Activated CD4-positive, CD25-positive, alpha-beta regulatory T cell treated with anti-CD3 and anti-CD28 coated beads, Interleukin-2, amount 50 U/mL, for 16 hours (primary cell): ENCODE results near the gene ARRDC3.
"Not testable (repeated sequence)": the region's sequence is repeated elsewhere in the genome, so short reads cannot be mapped to it uniquely, and the experiment has no call there.

Source experiments
- DNase-seq: peaks from one replicate; pipeline ENCODE4 v3.0.0-alpha.2; 2020; ENCODE audit warnings: low read depth, low spot score

The ARRDC3 gene, protein sequence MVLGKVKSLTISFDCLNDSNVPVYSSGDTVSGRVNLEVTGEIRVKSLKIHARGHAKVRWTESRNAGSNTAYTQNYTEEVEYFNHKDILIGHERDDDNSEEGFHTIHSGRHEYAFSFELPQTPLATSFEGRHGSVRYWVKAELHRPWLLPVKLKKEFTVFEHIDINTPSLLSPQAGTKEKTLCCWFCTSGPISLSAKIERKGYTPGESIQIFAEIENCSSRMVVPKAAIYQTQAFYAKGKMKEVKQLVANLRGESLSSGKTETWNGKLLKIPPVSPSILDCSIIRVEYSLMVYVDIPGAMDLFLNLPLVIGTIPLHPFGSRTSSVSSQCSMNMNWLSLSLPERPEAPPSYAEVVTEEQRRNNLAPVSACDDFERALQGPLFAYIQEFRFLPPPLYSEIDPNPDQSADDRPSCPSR

GRCh38 chr5:91383027-91383955, at the start of gene ARRDC3:
Gene ARRDC3, minus strand, starts transcription at chr5:91383317. Its CDS starts 225 bp downstream, at chr5:91383092.
- peak; percentile 89 for DNase-seq

DNA sequence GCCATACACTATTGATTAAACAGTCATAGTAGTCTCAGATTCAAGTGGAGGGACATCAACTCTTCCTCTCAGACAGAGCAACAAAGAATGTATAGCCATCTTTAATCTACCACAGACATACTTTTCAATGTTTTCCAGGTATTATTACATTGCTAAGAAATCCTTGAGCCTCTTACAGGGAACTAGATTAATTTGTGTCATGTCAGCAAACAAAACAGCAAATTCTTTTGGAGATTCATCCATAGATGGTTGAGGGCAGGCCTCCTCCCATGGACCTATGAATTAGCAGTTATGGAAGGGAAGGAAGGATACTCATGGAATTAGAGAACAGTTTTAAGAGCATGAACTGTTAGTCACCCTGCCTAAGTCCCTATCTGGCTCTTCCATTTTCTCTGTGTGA, 47.8 kb upstream of the ARRDC3 start:
- DNase-seq = no peak

DNA sequence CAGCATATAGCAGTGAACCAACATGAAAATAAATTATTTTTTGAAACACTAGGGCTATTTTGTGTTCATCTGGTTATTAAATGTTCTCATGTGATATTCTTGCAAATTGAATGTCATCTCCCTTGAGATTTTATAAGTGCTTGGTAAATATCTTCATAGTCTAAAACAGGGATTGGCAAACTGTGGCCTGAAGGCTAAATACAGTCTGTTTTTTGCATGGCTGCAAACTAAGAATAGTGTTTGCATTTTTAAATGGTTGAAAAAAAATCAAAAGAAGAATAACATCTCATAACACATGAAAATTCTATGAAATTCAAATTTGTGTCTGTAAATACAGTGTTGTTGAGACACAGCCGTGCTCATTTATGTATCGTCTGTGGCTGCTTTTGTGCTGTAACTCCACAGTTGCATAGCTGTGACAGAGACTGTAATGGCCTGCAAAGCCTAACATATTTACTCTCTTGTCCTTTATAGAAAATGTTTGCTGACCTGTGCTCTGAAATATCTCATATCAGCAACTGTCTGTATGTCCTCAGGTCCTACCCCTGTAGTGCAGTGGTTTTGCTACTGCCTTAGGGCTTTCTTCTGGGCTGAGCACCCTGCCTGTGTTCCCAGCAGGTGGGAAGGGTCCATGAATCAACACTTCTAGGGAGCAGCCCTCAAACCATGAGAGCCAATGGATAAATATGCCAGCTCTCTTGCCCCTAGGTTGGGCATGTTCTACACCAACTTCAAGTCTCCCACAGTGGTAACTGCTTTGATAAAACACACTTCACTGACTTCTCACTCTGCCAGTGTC, 41.7 kb upstream of the ARRDC3 start:
- DNase-seq = no peak

GRCh38 chr5:91423871-91424270, 40.8 kb upstream of the ARRDC3 start:
- no peak for DNase-seq

GRCh38 chr5:91420879-91421278, 37.8 kb upstream of the ARRDC3 start:
- DNase-seq = no peak

DNA sequence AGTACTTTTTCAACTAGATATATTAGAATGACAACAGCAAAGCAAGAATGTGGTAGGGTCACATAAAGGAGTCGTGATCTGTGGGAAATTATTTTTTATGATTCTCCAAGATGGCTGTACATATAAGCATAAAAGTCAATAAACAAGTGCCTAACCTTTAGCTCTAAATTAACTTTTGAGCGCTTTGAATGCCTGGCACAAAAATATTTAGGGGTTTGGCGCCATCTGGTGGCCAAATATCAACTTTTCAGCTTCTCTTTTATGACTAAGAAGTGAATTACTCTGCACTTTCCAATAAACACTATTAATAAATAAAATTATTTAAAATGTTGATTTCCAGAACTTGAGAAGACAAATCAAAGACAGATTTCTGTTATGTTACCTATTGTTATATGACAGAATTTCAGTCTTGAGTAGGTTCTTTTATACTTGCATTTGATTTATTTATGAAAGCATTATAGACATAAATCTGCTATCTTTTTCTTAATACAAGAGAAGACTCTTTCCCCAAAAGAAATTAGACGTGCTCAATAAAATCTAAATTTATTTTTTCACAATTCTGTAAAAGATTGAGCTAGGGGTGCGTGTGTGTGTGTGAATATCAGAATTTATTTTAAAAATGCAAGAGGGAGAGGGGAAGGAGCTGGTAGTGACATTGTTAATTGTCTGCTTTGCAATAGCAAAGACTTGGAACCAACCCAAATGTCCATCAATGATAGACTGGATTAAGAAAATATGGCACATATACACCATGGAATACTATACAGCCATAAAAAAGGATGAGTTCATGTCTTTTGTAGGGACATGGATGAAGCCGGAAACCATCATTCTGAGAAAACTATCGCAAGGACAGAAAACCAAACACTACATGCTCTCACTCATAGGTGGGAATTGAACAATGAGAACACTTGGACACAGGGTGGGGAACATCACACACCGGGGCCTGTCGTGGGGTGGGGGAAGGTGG, 36.7 kb upstream of the ARRDC3 start:
- peak; percentile 64 for DNase-seq

- DNase-seq = no peak
These were observed 36.0 kb upstream of the ARRDC3 start for GRCh38 chr5:91419136-91419535.

DNA sequence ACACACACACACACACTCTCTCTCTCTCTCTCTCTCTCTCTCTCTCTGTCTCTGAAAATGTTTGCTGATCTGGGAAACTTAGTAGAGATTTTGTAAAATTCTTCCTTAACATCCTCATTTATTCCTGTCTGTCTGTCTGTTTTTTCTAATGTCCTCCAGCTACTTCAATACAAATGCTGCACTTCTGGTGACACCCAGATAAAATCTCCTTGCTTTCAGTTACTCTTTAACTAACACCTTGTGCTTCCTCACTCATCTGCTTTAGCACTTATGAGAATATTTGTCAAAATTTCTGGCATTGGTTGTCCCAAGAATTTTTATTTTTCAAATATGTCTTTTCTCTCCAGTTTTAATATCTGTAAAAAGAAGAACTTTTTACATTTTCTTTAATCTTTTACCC, 35.0 kb upstream of the ARRDC3 start:
- DNase-seq = no peak

GRCh38 chr5:91417219-91417618, 34.1 kb upstream of the ARRDC3 start:
- DNase-seq = no peak

DNA sequence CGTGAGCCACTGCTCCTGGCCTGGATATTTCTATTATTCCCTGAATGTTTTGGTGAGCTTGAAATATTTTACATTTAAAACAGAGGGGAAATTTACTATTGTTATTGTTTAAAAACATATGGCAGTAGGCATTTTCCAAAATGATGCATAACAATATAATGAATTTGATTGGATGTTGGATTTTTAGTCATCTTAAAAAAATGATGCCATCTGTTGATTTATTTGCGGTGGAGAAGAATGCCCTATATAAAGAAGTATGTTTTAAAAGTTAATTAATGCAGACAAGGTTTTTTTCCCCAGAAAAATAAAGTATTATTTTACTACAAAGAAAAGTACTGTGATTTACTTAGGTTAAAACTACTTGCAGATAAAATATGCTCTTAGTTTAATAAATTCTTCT, 33.4 kb upstream of the ARRDC3 start:
- no peak for DNase-seq

GRCh38 chr5:91409304-91409703, 26.2 kb upstream of the ARRDC3 start:
- no peak for DNase-seq

DNA sequence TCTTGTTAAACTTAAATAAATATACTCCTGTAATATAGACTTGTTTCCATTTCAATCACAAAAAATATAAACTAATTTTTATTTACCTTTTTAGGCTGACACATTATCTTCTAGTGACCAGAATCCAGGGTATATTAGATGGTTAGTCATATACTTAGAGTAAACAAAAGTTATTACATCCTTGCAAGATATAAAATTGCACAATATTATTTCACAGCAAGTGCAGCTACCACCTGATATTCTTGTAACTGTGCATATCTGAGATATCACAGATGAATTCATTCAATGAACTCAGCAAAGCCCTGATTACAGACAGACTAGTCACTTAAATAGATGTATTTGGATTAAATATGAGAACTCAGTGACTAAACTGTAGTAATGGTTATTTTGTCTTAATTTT, 25.6 kb upstream of the ARRDC3 start:
- no peak for DNase-seq

DNA sequence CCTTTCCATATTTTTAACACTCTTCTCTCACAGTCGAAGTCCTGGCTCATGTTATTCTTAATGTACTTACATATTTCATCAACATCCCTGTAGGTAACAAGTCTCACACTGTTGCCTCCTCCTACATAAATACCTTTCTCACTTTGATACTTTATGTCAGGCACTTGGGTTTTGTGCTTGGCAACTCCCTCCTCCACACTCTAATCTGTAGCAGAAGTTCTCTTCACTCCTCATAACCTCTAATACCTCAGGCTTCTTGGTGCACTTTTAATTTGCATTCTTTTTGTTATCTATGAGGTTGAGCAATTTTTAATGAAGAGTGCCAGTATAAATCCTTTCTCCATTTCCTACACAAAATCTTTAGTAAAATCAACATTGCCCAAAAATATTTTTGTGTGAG, 24.1 kb upstream of the ARRDC3 start:
- no peak for DNase-seq

DNA sequence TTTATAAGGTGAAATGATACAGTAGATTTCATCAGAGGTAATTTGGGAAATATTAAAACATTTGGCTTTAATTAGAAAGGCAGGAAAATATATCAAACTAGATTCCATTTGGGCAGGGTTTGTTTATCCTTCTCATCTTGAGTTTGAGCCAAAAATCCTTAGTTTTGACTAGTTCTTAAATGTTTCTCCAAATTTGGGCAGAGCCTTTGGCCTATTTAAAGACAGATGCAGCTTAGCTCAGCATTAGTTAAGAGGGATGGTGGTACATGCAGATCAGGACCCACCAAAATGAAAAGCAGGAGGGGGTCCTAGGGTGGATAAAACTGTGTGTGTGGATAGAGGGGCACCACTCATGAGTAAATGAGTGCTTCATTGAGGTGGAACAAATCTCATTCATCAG, 20.3 kb upstream of the ARRDC3 start:
- no peak for DNase-seq

DNA sequence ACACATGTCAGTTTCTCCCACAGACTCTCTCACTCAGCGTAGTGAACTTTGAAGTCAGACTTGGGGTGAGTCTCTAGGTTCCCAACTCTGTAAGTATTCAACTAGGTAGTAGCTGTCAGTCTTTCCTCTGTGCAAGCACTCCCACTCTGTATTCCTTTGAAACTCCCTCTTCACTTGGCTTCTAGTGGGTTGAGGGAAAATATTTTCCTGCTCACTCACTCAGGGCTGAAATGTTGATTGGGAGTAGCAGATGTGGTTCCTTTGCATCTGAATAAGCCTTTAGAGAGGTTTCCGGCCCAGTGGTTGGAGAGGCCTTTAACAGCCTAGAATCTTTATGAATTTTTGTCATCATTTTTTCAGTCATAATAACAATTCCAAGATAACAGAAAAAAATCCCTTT, 18.1 kb upstream of the ARRDC3 start:
- no peak for DNase-seq

GRCh38 chr5:91397791-91398190, 14.7 kb upstream of the ARRDC3 start:
- DNase-seq = no peak

DNA sequence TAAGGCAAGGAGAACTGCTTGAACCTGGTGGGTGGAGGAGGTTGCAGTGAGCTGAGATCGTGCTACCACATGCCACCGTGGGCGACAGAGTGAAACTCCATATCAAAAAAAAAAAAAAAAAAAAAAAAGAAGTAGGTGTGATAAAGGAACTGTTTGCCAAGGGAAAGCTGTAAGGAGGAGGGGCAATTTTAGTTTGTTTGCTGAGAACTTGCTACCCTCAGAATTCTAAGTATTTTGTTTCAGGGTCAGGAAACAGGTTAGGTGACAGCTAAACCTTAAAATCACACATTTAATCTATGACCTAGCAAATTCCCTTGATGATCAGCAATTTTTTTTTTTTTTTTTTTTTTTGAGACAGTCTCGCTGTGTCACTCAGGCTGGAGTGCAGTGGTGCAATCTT, 7.2 kb upstream of the ARRDC3 start:
- no peak for DNase-seq

DNA sequence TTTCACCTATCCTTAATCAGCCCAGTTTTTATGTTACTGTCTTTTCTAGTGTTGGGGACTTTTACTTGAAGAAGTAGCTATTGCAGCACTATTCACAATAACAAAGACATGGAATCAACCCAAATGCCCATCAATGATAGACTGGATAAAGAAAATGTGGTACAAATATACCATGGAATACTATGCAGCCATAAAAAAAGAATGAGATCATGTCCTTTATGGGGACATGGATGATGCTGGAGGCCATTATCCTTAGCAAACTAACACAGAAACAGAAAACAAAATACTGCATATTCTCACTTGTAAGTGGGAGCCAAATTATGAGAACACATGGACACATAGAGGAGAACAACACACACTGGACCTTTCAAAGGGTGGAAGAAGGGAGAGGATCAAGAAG, 6.4 kb upstream of the ARRDC3 start:
- not testable (repeated sequence) for DNase-seq

- DNase-seq = no peak
These were observed 5.2 kb upstream of the ARRDC3 start for GRCh38 chr5:91388362-91388761.

DNA sequence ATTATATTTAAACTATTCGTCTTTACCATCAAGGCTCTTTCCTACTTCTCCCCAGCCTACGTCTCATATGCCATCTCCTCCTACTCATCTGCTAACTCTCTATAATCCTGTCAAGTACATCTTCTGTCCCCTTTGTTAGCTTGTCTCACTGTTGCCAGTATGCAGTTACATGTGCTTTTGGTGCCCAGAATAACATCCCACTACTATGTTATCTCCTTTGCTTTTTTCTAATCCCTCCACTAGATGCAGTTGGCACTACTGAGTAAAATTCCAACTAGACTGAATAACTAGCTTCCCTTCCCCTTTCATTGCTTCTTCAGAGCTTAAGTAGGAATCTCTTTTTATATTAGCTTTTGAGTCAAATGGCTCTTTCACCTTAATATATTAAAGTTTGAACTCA, 3.0 kb upstream of the ARRDC3 start:
- no peak for DNase-seq

- not testable (repeated sequence) for DNase-seq
These were observed 2.5 kb upstream of the ARRDC3 start for GRCh38 chr5:91385596-91385995.
